ENCODE data around the gene EXOC4. TPM values are rescaled to one million over a fixed set of nuclear protein-coding genes. Genes with fewer than 3 reads are reported as not detected.

The EXOC4 gene
- total and polyA plus RNA-seq, 2 donors (not counting 1 experiment from before 2014, with no cell fraction given): 79.6 to 158 TPM

GRCh38 chr7:134045716-134046115 is 792.8 kb downstream of the EXOC4 start:
- TF ChIP-seq EZH2 (IDR thresholded peaks at IDR 0.05; ENCODE audit: low read length, missing control alignments): no peak
- TF ChIP-seq, protein P1, sequence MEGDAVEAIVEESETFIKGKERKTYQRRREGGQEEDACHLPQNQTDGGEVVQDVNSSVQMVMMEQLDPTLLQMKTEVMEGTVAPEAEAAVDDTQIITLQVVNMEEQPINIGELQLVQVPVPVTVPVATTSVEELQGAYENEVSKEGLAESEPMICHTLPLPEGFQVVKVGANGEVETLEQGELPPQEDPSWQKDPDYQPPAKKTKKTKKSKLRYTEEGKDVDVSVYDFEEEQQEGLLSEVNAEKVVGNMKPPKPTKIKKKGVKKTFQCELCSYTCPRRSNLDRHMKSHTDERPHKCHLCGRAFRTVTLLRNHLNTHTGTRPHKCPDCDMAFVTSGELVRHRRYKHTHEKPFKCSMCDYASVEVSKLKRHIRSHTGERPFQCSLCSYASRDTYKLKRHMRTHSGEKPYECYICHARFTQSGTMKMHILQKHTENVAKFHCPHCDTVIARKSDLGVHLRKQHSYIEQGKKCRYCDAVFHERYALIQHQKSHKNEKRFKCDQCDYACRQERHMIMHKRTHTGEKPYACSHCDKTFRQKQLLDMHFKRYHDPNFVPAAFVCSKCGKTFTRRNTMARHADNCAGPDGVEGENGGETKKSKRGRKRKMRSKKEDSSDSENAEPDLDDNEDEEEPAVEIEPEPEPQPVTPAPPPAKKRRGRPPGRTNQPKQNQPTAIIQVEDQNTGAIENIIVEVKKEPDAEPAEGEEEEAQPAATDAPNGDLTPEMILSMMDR (conservative IDR thresholded peaks at IDR 0.05 in 1 of 2, IDR thresholded peaks at IDR 0.05 in 1 of 2; ENCODE audit: low read depth in 1 of 2, low read length in 2 of 2): no peak
- H3K9ac ChIP-seq (ENCODE audit: insufficient read depth, low read length): no peak overlapping the region
- no peak overlapping the region for H3K4me2 ChIP-seq (ENCODE audit: extremely low read depth, insufficient read depth, low read length)
- no peak overlapping the region for H3K27ac ChIP-seq (ENCODE audit: insufficient read depth, low read length)
- H3K4me3 ChIP-seq (replicated peaks in 1 of 4; ENCODE audit: control extremely low read depth in 1 of 4, insufficient read depth in 1 of 4, low read depth in 3 of 4, low read length in 4 of 4): no peak overlapping the region
- H4K20me1 ChIP-seq (ENCODE audit: control insufficient read depth, extremely low read depth, insufficient read depth, low read length): no peaks in the 10 kb centered on the region
- no peak overlapping the region for H2AFZ ChIP-seq (ENCODE audit: low read length)
- no peaks in the 10 kb centered on the region for H3K9me3 ChIP-seq (ENCODE audit: control insufficient read depth, insufficient read depth, low read depth, low read length)
- H3K4me1 ChIP-seq (ENCODE audit: control insufficient read depth, extremely low read depth, insufficient read depth, low read length): no peaks in the 10 kb centered on the region
- H3K36me3 ChIP-seq (ENCODE audit: control insufficient read depth, insufficient read depth, low read length): no peaks in the 10 kb centered on the region
- no peak for DNase-seq (ENCODE audit: low read depth in 2 of 2)
- H3K79me2 ChIP-seq (ENCODE audit: control insufficient read depth, insufficient read depth, low read length): no peaks in the 10 kb centered on the region
- no peaks in the 10 kb centered on the region for H3K27me3 ChIP-seq (ENCODE audit: control insufficient read depth, insufficient read depth, low read length)

GRCh38 chr7:134046594-134047128 is 793.8 kb downstream of the EXOC4 start:
- no peak overlapping the region for H3K4me2 ChIP-seq (ENCODE audit: extremely low read depth, insufficient read depth, low read length)
- H3K9me3 ChIP-seq (ENCODE audit: control insufficient read depth, insufficient read depth, low read depth, low read length): no peaks in the 10 kb centered on the region
- H2AFZ ChIP-seq (ENCODE audit: low read length): no peak overlapping the region
- TF ChIP-seq EZH2 (IDR thresholded peaks at IDR 0.05; ENCODE audit: low read length, missing control alignments): no peak
- TF ChIP-seq, protein P1 (conservative IDR thresholded peaks at IDR 0.05 in 1 of 2, IDR thresholded peaks at IDR 0.05 in 1 of 2; ENCODE audit: low read depth in 1 of 2, low read length in 2 of 2): no peak
- DNase-seq (ENCODE audit: low read depth in 2 of 2): no peak
- H3K4me1 ChIP-seq (ENCODE audit: control insufficient read depth, extremely low read depth, insufficient read depth, low read length): no peaks in the 10 kb centered on the region
- H3K27me3 ChIP-seq (ENCODE audit: control insufficient read depth, insufficient read depth, low read length): no peaks in the 10 kb centered on the region
- no peak overlapping the region for H3K9ac ChIP-seq (ENCODE audit: insufficient read depth, low read length)
- no peaks in the 10 kb centered on the region for H3K79me2 ChIP-seq (ENCODE audit: control insufficient read depth, insufficient read depth, low read length)
- no peaks in the 10 kb centered on the region for H3K36me3 ChIP-seq (ENCODE audit: control insufficient read depth, insufficient read depth, low read length)
- no peak overlapping the region for H3K4me3 ChIP-seq (replicated peaks in 1 of 4; ENCODE audit: control extremely low read depth in 1 of 4, insufficient read depth in 1 of 4, low read depth in 3 of 4, low read length in 4 of 4)
- H4K20me1 ChIP-seq (ENCODE audit: control insufficient read depth, extremely low read depth, insufficient read depth, low read length): no peaks in the 10 kb centered on the region
- no peak overlapping the region for H3K27ac ChIP-seq (ENCODE audit: insufficient read depth, low read length)

DNA sequence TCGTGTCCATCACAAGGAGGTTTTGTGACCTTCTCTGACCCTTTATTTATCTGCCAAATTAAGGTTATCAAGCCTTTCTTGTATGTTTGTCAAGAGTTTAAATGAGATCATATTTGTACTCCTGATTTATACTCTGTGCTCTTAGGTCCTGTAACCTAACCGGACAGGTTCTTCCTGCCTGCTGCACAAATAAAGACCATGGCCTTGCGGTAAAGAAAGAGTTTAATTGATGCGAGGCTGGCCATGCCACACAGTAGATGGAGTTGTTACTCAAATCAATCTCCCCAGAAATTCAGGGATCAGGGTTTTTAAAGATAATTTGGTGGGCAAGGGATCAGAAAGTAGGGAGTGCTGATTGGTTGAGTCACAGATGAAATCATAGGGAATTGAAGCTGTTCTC is 794.8 kb downstream of the EXOC4 start:
- no peaks in the 10 kb centered on the region for H3K9me3 ChIP-seq (ENCODE audit: control insufficient read depth, insufficient read depth, low read depth, low read length)
- H3K27me3 ChIP-seq (ENCODE audit: control insufficient read depth, insufficient read depth, low read length): no peaks in the 10 kb centered on the region
- DNase-seq (ENCODE audit: low read depth in 2 of 2): no peak
- no peak overlapping the region for H3K4me3 ChIP-seq (replicated peaks in 1 of 4; ENCODE audit: control extremely low read depth in 1 of 4, insufficient read depth in 1 of 4, low read depth in 3 of 4, low read length in 4 of 4)
- no peak overlapping the region for H3K9ac ChIP-seq (ENCODE audit: insufficient read depth, low read length)
- no peaks in the 10 kb centered on the region for H3K4me1 ChIP-seq (ENCODE audit: control insufficient read depth, extremely low read depth, insufficient read depth, low read length)
- TF ChIP-seq, protein P1 (conservative IDR thresholded peaks at IDR 0.05 in 1 of 2, IDR thresholded peaks at IDR 0.05 in 1 of 2; ENCODE audit: low read depth in 1 of 2, low read length in 2 of 2): no peak
- TF ChIP-seq EZH2 (IDR thresholded peaks at IDR 0.05; ENCODE audit: low read length, missing control alignments): no peak
- no peak overlapping the region for H3K4me2 ChIP-seq (ENCODE audit: extremely low read depth, insufficient read depth, low read length)
- no peak overlapping the region for H2AFZ ChIP-seq (ENCODE audit: low read length)
- H4K20me1 ChIP-seq (ENCODE audit: control insufficient read depth, extremely low read depth, insufficient read depth, low read length): no peaks in the 10 kb centered on the region
- H3K79me2 ChIP-seq (ENCODE audit: control insufficient read depth, insufficient read depth, low read length): no peaks in the 10 kb centered on the region
- no peaks in the 10 kb centered on the region for H3K36me3 ChIP-seq (ENCODE audit: control insufficient read depth, insufficient read depth, low read length)
- no peak overlapping the region for H3K27ac ChIP-seq (ENCODE audit: insufficient read depth, low read length)

All from fibroblast of lung (primary cell).